HepG2 (cell line): Measurements from ENCODE around the gene SSC5D.

Experiments used
- CC2D1A ChIP-seq: sonication (generic); formaldehyde crosslinking; IDR thresholded peaks from 2 replicates; pipeline ENCODE4 v1.8.1; 2023; ENCODE audit warnings: mild to moderate bottlenecking, missing genetic modification reagents
- EP300 ChIP-seq, 3 experiments: sonication (generic) in 1 of 3; formaldehyde crosslinking in 1 of 3; IDR thresholded peaks; 2 replicates each; pipeline versions ENCODE4 v1.5.1 to v1.6.1; 2011 to 2020; ENCODE audit warnings: low read depth in 2 of 3, low read length in 2 of 3, borderline replicate concordance in 1 of 3, improper control_type of control experiment in 1 of 3, mild to moderate bottlenecking in 1 of 3, missing genetic modification reagents in 1 of 3, moderate library complexity in 1 of 3
- EZH2 ChIP-seq: conservative IDR thresholded peaks from 2 replicates; pipeline ENCODE4 v1.6.1; 2012; ENCODE audit warnings: mild to moderate bottlenecking, low read depth, low read length, moderate library complexity
- GMEB1 ChIP-seq: sonication (generic); formaldehyde crosslinking; IDR thresholded peaks from 2 replicates; pipeline ENCODE4 v1.5.1; 2020; ENCODE audit warnings: missing genetic modification reagents, mild to moderate bottlenecking, borderline replicate concordance
- MXD1 ChIP-seq: sonication (generic); formaldehyde crosslinking; IDR thresholded peaks from 2 replicates; pipeline ENCODE4 v1.4.0; 2020; ENCODE audit warnings: mild to moderate bottlenecking, missing genetic modification reagents
- SRSF4 ChIP-seq: fragments of 200-400 bp; formaldehyde crosslinking; IDR thresholded peaks from one replicate; pipeline ENCODE4 v1.6.1; 2018; ENCODE audit warnings: mild to moderate bottlenecking, low read depth, low read length, moderate library complexity; ENCODE audit not compliant: poor library complexity, severe bottlenecking
- ZNF773 ChIP-seq: sonication (generic); formaldehyde crosslinking; IDR thresholded peaks from 2 replicates; pipeline ENCODE4 v1.4.0; 2020; ENCODE audit warnings: missing genetic modification reagents, borderline replicate concordance
- TF ChIP-seq, protein P1 (sequence below): sonication (generic); formaldehyde crosslinking; IDR thresholded peaks from 2 replicates; pipeline ENCODE4 v1.5.0; 2020; ENCODE audit warnings: missing genetic modification reagents
- TF ChIP-seq, protein P2 (sequence below): sonication (generic); formaldehyde crosslinking; IDR thresholded peaks from 2 replicates; pipeline ENCODE4 v1.4.0; 2020; ENCODE audit warnings: missing genetic modification reagents, borderline replicate concordance

- TF ChIP-seq CC2D1A (CRISPR knock-in tag) (no peak), SRSF4 (no peak), MXD1 (CRISPR knock-in tag) (no peak), EZH2 (no peak), ZNF773 (CRISPR knock-in tag) (no peak), EP300 (IDR thresholded peaks at IDR 0.05; ENCODE audit: low read depth in 2 of 2, low read length in 2 of 2) (no peak), EP300 (CRISPR knock-in tag; IDR thresholded peaks at IDR 0.05; ENCODE audit: borderline replicate concordance) (no peak), GMEB1 (CRISPR knock-in tag) (no peak)
- TF ChIP-seq, protein P1, sequence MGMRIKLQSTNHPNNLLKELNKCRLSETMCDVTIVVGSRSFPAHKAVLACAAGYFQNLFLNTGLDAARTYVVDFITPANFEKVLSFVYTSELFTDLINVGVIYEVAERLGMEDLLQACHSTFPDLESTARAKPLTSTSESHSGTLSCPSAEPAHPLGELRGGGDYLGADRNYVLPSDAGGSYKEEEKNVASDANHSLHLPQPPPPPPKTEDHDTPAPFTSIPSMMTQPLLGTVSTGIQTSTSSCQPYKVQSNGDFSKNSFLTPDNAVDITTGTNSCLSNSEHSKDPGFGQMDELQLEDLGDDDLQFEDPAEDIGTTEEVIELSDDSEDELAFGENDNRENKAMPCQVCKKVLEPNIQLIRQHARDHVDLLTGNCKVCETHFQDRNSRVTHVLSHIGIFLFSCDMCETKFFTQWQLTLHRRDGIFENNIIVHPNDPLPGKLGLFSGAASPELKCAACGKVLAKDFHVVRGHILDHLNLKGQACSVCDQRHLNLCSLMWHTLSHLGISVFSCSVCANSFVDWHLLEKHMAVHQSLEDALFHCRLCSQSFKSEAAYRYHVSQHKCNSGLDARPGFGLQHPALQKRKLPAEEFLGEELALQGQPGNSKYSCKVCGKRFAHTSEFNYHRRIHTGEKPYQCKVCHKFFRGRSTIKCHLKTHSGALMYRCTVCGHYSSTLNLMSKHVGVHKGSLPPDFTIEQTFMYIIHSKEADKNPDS (CRISPR knock-in tag) = no peak
- TF ChIP-seq, protein P2, sequence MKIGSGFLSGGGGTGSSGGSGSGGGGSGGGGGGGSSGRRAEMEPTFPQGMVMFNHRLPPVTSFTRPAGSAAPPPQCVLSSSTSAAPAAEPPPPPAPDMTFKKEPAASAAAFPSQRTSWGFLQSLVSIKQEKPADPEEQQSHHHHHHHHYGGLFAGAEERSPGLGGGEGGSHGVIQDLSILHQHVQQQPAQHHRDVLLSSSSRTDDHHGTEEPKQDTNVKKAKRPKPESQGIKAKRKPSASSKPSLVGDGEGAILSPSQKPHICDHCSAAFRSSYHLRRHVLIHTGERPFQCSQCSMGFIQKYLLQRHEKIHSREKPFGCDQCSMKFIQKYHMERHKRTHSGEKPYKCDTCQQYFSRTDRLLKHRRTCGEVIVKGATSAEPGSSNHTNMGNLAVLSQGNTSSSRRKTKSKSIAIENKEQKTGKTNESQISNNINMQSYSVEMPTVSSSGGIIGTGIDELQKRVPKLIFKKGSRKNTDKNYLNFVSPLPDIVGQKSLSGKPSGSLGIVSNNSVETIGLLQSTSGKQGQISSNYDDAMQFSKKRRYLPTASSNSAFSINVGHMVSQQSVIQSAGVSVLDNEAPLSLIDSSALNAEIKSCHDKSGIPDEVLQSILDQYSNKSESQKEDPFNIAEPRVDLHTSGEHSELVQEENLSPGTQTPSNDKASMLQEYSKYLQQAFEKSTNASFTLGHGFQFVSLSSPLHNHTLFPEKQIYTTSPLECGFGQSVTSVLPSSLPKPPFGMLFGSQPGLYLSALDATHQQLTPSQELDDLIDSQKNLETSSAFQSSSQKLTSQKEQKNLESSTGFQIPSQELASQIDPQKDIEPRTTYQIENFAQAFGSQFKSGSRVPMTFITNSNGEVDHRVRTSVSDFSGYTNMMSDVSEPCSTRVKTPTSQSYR = no peak
Observed at GRCh38 chr19:55504252-55504603, 16.0 kb downstream of the SSC5D start.
